SK-N-SH treated with all-trans-retinoic acid at 6 μM for 48 hours (cell line): Measurements from ENCODE around the gene FAM210A.

Experiments used
- GLIS3 ChIP-seq: fragments of 250-450 bp; sonication (Bioruptor Pico); IDR thresholded peaks from 2 replicates; pipeline ENCODE4 v1.5.0; 2020; ENCODE audit warnings: mild to moderate bottlenecking, moderate library complexity
- ISL1 ChIP-seq: fragments of 250-450 bp; sonication (Bioruptor Pico); IDR thresholded peaks from 2 replicates; pipeline ENCODE4 v2.1.2; 2022; ENCODE audit warnings: mild to moderate bottlenecking, moderate library complexity
- TF ChIP-seq, protein P1 (sequence below): fragments of 250-450 bp; sonication (Bioruptor Pico); IDR thresholded peaks from 2 replicates; pipeline ENCODE4 v1.8.0; 2020; ENCODE audit warnings: mild to moderate bottlenecking, moderate library complexity, borderline replicate concordance
- TF ChIP-seq, protein P2 (sequence below): fragments of 250-450 bp; sonication (Bioruptor Pico); IDR thresholded peaks from 2 replicates; pipeline ENCODE4 v1.5.1; 2020; ENCODE audit warnings: low read depth, mild to moderate bottlenecking, moderate library complexity

DNA sequence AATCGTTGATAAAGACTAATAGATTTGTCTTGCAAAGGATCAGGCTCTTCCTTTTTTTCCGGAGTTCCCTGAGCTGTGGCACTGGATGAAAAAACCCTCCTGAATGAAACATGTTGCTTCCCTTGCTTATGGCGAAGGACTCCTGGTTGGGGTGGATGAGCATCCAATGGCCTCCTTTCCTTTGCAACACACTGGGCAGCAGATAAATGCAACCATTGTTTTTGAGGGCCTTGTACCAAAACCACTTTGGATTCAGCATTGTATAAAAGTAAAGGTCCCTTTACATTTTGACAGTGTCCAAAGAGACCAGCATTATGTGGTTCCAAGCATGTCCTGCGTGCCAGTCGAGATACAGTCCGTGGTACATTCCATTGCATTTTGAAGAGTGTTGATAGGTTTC is 44.7 kb downstream of the FAM210A start:
- TF ChIP-seq GLIS3 (no peak), ISL1 (no peak)
- TF ChIP-seq, protein P1, sequence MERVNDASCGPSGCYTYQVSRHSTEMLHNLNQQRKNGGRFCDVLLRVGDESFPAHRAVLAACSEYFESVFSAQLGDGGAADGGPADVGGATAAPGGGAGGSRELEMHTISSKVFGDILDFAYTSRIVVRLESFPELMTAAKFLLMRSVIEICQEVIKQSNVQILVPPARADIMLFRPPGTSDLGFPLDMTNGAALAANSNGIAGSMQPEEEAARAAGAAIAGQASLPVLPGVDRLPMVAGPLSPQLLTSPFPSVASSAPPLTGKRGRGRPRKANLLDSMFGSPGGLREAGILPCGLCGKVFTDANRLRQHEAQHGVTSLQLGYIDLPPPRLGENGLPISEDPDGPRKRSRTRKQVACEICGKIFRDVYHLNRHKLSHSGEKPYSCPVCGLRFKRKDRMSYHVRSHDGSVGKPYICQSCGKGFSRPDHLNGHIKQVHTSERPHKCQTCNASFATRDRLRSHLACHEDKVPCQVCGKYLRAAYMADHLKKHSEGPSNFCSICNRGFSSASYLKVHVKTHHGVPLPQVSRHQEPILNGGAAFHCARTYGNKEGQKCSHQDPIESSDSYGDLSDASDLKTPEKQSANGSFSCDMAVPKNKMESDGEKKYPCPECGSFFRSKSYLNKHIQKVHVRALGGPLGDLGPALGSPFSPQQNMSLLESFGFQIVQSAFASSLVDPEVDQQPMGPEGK: no peak
- TF ChIP-seq, protein P2, sequence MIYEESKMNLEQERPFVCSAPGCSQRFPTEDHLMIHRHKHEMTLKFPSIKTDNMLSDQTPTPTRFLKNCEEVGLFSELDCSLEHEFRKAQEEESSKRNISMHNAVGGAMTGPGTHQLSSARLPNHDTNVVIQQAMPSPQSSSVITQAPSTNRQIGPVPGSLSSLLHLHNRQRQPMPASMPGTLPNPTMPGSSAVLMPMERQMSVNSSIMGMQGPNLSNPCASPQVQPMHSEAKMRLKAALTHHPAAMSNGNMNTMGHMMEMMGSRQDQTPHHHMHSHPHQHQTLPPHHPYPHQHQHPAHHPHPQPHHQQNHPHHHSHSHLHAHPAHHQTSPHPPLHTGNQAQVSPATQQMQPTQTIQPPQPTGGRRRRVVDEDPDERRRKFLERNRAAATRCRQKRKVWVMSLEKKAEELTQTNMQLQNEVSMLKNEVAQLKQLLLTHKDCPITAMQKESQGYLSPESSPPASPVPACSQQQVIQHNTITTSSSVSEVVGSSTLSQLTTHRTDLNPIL: no peak
